Measurements from ENCODE around the gene TBX1.

TBX1 gene

DNA sequence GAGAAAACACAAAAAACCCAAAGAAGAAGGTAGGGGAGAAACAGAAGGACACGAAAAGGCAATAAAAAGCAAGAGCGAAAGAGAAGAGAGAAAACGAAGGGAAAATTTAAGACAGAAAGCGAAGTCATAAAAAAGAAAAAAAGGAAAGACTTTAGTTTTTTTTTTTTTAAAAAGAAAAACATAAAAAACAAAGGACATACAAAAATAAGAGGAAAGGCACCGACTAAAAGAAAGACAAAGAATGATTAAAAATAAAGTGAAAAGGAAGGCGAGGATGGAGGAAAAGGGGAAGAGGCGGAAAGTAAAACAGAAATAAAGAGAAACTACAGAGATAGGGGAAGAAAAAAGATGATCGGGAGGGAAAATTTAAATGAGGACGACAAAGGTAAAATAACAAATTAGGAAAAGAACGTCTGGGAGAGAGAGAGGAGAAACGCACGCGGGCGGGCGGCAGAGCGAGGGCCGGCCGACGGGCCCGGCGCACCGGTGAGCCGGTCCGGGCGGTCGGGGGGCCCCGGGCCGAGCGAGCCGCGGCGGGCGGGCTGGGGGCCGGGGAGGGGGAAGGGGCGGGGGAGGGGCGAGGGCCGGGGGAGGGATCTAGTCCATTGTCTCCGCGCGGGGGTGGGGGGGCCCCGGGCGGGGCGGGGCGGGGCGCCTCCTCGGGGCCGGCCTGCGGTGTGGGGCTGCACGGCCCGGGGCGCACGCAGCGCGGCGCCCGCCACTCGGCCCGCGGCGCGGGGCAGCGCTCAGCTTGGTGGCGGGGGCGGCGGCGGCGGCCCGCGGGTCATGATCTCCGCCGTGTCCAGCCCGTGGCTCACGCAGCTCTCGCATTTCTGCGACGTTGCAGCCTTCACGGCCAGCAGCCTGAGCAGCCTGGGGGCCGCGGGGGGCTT lies at the start of gene TBX1:
Gene TBX1 (plus strand): TSS at position 721 of the 893 bp plus-strand sequence. CDS start 66 bp downstream, at position 787.
- DNase-seq = no peak

DNA sequence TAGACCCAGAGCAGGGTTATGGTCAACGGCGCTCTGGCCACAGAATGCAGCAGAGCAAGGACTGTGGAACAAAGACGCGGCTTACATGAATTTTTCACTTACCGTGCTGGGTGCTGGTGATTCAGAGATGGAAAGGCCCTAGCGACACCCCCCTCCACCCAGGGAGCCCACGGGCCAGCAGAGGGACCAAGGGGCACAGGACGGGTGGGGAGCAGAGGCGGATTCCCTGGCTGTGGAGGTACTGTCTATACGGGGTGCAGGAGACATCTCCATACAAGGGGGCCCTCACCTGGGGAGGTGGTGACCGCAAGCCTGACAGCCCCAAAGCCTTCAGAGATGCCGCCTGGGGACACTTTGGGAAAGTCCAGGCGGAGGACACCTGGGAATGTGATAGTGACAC lies 47.3 kb upstream of the TBX1 start:
- DNase-seq = no peak

DNA sequence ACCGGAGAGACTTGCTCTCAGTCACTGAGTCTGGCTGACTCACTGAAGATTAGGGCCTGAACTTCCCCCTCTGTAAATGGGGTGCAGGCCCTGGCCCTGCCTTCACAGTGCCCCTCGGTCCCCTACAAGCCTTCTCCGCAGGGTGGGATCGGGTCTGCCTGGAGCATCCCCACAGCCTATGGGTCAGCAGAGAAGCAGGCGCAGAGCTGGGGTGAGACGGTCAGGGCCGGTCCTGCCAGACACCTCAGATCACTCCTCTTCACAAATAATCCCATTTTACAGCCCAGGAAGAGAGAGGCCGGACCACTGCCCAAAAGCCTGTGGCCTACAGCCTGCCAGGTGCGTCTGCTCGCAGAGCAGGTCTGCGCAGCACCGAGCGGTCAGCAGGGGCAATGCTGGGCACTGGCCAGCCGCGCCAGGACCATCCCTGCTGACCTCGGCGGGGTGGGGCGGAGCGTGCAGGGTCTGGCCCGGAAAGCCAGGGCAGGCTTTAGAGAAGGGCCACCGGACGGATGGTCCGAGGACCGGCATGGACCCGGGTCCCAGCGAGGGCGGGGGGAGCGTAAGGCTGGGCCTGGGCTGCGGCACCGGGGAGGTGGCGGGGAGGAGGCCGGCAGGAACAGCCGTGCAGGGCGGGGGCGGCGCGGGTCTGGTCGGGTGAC lies 46.8 kb upstream of the TBX1 start:
- no peak for DNase-seq

DNA sequence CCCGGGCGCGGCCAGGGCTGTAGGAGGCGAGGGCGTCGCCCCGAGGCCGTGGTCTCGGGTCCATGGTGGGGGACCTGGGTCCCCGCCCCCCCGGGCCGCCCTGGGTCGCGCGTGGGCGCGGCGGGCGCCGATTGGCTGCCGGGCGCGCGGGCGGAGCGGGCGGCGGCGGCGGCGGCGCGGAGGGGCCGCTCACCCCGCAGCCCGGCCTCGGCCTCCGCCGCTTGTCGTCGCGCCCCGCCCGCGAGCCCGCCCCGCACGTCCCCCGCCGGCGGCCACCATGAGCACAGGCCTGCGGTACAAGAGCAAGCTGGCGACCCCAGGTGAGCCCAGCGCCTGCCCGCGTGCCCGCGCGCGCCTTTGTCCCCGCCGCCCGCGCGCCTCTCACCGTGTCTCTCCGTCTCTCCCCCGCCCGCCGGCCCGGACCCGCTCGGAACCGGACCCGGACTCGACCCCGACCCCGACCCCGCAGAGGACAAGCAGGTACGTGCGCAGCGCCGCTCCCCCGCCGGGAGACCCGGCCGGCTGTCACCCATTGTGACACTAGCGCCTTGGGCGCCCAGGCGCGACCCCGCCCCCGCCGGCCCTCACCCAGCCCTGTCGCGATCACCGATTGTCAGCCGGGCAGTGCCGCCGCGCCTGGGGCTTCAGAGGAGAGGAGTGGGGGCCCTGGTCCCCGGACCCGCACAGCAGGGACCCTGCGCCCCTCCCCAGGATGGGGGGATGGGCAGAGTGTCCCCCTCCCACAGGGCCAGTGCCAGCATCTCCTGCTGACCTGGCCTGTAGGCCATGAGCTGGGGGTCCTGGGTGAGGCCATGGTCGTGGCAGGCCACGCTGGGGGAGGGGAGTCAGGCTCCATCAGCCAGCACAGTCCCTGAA lies 46.0 kb upstream of the TBX1 start, which contains the start of gene SEPTIN5:
Gene SEPTIN5 (plus strand): TSS at position 192 of the 876 bp plus-strand sequence. CDS start 86 bp downstream, at position 278.
- no peak for DNase-seq

DNA sequence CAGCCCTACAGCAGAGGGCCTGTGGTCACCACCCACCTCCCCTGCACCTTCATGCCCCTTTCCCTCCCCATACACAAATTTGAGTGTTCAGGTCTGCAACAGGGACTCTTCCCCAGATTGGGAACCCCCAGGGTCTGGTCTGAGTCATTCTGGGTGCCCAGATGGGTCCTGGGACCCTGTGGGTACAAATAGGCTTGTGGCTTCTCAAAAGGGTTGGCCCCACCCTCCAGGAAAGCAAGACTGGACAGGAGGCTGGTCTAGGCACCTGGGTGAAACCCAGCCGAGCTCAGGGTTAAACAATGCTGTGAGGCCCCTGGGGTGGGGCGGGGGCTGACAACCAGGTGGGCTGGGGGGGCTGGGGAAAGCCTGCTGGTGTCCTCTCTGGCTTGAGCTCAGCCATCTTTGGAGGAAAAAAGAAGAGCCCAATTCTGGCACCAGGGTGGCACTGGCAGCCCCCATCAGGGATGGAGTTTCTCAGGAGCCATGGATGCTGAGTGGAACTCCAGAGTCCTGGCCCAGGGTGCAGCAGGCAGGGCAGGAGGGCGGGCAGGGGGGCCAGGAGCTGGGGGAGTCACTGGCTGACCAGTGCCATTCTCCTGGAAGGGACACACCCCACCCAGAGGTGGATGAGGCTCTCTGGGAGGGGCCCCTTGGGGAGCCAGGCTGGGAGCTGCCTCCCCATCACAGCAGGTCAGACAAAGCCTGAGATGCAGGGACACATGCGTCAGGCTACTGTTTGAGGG lies 45.2 kb upstream of the TBX1 start:
- no peak for DNase-seq

DNA sequence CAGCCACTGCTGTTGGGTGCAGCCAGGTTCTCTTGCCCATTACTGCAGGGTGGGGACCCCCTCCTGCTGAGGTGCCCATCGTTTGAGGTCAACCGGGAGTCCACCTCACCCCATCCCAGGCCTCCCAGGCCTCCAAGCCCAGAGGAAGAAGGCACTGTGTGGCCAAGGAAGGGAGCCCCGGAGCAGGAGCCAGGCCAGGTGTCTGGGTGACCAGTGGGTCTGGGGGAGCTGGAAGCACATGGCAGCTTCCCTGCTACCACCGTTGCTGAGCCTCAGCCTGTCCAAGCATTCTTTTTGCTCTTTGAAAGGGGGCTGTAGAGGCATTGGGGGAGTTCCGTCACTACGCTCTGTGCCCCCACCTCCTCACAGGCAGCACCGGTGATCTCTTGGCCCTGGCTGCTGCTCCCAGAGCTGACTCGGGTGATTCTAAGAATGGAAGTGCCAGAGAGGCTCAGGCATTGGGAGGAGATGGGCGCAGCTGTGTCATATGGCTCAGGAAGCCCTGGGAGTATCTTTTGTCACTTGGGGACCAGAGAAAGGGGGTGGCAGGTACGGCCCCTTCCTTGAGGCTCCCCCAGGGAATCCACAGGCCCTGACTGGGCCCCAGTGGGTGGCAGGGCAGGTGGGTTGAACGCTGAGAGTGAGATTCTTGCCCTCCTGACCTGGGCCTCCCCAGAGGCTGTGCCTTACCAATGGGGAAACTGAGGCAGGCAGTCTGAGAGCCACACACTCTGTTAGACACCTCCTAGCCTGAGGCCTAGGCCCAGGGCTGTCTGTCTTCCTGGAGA lies 44.3 kb upstream of the TBX1 start:
- no peak for DNase-seq

DNA sequence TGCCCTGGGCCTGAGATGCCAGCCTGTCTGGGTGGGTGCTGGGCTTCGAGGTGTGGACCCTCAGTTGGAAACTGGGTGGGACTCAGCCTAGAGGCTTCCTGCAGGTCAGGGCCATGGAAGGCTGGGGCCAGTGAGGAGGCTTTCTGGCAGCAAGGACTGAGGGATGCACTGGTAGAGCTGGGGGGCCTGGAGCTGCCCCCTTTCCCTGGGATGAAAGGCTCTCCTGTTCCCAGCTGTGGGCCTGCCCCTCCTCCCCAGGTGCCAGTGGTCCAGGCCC lies 43.8 kb upstream of the TBX1 start:
- DNase-seq = no peak

DNA sequence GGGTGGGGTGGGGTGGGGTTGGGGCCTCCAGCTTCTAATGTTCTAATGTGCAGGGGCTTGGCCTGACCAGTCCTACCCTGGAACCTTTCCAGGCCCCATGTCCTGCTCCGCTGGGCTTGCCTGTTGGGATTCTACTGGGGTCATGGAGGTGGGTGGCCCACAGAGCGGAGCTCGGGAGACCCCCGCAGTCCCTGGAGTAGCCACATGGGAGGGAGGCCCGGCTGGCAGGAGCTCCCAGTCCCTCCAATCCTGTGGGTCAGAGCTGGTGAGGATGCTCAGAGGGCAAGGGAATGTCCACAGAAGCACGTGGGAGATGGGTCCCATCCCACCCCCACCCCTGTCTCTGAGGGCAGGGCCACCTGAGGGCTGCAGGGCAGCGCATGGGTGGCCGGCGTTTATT lies 43.4 kb upstream of the TBX1 start:
- DNase-seq = no peak

DNA sequence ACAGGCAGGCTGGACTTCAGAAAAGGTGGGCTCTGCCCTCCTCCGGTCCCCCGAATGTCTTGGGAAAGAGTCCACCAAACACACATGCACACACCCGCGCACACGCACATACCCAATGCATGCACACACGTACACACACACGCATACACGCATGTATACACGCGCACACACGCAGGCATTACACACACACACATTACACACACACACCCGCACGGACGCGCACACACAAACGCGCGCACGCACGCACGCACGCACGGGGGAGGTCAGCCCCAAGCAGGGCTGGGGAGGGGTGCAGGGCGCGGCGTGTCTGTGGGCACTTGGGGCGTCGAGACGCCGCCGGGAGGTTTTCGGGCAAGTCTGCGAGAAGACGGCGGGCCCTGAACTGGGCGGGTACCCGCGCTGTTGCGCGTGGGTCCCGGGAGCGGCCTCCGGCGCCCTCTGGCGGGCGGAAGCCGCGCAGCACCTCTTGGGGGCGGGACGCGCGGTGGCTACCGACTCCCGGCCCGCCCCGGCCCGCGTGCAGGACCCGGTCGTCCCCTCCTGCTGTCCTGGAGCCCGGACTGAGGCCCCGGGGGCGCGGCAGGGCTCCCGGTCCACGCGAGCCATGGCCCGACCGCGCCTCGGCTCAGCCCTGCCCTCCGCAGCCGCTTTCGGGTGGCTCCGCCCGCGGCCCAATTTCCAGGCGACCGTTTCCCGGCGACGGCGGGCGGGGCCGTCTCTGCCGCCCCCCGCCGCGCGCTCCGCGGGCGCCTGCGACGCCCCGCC lies 42.7 kb upstream of the TBX1 start:
- DNase-seq = no peak

DNA sequence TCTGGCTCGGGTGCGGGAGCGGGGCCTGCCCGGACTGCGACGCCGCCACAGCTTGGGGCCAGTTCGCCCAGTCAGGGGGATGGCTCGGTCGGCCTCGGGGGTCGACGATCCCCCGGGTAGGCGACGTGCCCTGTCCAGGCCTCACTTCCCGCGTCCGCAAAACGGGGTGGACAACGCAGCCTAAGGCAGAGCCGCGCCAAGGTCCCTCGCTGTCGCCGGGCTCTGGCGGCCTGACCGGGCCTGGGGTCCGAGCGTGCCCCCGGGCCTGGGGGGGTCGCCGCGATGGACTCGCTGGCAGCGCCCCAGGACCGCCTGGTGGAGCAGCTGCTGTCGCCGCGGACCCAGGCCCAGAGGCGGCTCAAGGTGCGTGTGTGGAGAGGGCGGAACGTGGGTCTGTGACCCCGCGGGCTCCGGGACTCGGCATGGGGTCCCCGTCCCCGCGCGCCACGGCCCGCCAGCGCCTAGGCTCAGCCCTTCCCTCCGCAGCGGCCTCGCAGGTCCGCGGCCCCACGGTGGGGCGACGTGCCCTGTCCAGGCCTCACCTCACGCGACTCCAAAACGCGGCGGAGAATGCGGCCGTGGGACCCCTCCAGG lies 42.0 kb upstream of the TBX1 start:
- no peak for DNase-seq

DNA sequence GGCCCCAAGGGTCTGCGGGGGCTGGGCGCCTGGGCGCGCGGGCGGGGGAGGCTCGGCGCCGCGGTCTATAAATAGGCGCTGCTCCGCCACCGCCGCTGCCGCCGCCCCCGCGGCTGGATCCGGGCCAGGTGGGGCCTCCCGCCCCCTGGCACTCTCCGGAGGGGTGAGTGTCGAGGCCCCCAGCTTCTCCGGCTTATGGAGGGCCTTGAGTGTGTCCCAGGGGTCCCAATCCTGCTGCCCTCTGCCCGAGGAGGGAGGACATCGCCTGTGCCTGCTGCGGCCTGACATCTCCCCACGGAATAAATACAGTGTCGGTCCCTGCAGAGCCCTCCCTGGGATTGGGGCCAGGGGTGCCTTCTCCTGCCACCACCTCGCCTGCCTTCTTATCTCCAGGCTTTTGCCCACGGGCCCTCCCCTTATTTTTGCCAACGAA lies 41.5 kb upstream of the TBX1 start:
- no peak for DNase-seq

DNA sequence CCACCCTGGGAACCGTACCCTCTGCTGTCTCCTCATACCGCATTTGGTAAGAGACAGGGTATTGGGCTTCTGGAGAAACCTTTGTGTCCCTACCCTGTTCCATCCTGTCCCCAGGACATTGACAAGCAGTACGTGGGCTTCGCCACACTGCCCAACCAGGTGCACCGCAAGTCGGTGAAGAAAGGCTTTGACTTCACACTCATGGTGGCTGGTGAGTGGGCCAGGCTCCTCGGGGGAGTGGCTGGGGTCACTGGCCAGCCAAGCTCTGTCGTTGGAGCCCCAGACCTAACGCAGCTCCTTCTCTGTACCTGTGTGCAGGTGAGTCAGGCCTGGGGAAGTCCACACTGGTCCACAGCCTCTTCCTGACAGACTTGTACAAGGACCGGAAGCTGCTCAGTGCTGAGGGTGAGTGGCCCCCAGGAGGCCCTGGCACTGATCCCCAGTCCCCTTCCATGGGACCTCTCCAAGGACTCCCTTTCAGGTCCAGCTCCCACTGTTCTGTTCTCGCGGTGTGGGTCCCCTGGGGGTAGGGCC lies 41.0 kb upstream of the TBX1 start:
- DNase-seq = no peak

DNA sequence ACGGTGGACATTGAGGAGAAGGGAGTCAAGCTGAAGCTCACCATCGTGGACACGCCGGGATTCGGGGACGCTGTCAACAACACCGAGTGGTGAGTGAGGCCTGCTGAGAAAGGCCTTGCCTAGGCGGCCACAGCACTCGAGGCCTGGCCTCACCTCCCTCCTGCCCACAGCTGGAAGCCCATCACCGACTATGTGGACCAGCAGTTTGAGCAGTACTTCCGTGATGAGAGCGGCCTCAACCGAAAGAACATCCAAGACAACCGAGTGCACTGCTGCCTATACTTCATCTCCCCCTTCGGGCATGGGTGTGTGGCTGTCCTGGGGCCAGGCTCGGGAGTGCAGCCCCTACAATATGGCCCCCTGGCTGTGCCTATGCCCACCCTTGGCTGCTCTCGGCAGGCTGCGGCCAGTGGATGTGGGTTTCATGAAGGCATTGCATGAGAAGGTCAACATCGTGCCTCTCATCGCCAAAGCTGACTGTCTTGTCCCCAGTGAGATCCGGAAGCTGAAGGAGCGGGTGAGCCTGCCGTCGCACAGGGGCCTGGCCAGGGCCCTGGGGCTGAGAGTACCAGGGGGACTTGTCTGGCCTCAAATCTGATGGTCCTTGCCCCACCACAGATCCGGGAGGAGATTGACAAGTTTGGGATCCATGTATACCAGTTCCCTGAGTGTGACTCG lies 40.3 kb upstream of the TBX1 start:
- DNase-seq = no peak

DNA sequence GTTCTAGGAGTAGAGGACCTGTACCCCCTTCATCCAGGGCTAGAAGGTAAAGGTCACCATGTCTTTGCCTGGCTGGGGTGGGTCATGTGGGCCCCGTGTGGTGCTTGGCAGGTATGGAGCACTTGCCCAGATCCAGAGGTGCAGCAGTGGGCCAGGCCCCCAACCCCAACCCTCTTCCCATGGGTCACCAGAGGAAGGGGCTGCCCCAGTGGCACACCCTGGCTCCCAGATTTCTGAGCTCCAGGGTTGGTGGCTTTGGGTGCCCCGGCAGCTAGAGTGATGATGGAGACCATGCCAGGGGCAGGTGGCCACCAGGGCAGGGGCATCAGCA lies 39.6 kb upstream of the TBX1 start:
- DNase-seq = no peak

DNA sequence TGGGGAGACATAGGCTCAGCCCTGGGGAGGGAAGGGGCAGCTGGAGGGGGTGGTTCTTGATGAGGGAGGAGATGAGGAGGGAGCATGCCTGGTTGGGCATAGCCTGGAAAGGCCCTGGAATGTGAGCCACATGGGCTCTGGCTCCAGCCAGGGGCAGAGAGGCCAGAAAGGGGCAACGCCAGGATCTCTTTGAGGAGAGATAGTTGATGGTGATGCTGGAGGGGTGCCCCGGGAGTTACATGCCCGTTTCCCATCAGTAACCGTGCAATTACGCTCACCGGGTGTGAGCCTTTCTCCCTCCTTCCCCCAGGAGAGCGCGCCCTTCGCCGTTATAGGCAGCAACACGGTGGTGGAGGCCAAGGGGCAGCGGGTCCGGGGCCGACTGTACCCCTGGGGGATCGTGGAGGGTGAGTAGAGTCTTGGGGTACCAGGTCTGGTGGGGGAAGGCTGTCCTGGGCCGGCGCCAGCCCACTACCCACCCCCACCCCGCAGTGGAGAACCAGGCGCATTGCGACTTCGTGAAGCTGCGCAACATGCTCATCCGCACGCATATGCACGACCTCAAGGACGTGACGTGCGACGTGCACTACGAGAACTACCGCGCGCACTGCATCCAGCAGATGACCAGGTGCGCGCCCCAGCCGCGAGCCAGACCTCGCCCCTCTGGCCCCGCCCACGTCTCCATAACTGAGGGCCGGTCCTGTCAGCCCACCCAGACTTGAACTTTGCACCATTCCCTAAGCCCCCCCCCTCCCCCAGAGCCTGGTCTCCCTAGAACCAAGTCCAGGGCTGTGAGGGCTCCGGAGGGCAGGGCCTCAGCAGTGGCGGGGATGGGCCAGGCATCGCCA lies 39.0 kb upstream of the TBX1 start:
- no peak for DNase-seq

DNA sequence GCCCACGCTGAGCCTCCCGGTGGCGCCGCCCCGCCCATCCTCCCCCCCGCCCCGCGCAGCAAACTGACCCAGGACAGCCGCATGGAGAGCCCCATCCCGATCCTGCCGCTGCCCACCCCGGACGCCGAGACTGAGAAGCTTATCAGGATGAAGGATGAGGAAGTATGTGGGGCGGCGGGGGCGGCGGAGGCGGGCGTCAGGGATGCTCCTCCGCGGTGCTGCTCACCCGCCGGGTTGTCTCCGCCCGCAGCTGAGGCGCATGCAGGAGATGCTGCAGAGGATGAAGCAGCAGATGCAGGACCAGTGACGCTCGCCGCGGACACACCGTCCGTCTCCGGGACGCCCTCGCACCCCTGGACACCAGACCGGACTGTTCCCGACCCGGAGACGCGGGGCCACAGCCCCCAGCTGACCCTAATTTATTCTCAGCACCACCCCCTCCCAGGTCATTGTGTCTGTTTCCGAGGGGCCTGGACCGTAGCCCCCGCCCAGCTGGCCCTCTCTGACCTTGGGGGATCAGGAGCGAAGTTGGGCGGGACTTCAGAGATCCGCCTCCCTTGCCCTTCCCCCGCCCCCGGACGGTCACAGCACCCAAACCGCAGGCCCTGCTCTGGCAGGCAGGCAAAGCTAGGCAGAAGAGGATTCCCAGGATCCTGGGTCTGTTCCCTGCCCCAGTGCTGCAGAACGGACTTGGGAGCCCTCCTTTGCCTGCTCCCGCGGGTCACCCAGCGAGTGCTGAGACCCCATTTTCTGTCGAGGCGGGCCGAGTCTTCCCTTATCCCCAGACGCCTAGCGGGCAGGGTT lies 38.2 kb upstream of the TBX1 start:
- DNase-seq = no peak

DNA sequence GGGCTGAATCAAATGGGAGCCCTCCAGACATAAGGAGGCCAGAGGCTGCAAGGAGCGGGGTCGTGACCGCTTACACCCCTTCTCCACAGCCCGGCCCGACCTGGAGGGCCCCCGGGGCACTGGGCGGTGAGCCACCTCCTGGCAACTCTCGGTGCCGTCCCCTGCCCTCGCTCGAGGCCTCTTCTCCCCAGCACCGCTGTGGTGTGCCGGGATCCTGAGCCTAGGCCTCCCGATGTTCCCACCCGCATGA lies 37.7 kb upstream of the TBX1 start:
- no peak for DNase-seq

DNA sequence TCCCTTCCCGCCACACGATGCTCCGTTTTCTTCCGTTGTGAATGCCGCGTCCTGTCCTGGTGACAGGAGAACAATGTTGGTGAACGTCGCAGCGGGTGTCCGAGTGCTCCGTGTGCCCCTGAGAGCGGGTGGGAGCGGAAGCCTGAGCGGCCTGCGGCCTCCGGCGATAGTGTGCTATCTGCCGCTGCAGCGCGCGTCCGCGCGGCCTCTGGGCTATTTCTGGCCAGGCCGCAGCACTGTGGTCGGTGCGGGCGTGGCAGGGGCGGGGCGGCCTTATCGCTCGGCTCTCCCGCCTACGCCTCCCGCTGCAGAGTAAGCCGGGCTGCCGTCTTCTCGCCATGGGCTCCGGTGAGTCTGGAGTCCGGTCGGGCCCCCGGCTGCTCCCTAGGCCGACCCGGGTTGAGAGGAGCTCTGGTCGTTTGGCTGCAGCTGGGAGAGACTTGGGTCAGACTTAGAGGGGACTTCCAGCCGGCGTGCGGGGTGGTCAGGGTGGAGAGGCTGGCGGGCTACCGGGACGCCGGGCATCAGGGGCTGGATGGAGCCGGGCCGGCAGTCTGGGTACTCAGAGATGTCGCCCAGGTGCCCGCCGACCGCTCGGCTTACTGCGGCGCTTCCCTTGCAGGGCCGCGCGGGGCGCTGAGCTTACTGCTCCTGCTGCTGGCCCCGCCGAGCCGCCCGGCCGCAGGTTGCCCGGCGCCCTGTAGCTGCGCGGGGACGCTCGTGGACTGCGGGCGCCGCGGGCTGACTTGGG lies 37.2 kb upstream of the TBX1 start, which contains the start of gene GP1BB:
Gene GP1BB (plus strand): TSS at position 308 of the 751 bp plus-strand sequence. CDS start 31 bp downstream, at position 339.
- DNase-seq = no peak

Data from NCI-H2029 treated with DMSO at 0.1 percent for 48 hours (cell line).